K562 (cell line): ENCODE results near the gene CYP2W1. TPM values are rescaled to one million over a fixed set of nuclear protein-coding genes. Genes with fewer than 3 reads are reported as not detected.

Experiments
- BCOR ChIP-seq: fragments of 450-650 bp; IDR thresholded peaks from 2 replicates; pipeline ENCODE4 v1.6.1; 2016
- BHLHE40 ChIP-seq: IDR thresholded peaks from 2 replicates; pipeline ENCODE4 v1.6.1; 2011; ENCODE audit warnings: low read length, improper control_type of control experiment
- CREB1 ChIP-seq, 2 experiments: sonication (generic) in 1 of 2; formaldehyde crosslinking in 1 of 2; IDR thresholded peaks; 2 replicates each; pipeline versions ENCODE4 v1.6.1 to v1.8.0; 2012 to 2022; ENCODE audit warnings: inconsistent platforms in 1 of 2, mild to moderate bottlenecking in 1 of 2, missing genetic modification reagents in 1 of 2, moderate library complexity in 1 of 2
- GABPB1 ChIP-seq: sonication (generic); formaldehyde crosslinking; IDR thresholded peaks from 2 replicates; pipeline ENCODE4 v1.8.0; 2022; ENCODE audit warnings: mild to moderate bottlenecking, missing genetic modification reagents
- HDAC6 ChIP-seq: IDR thresholded peaks from 2 replicates; pipeline ENCODE4 v1.6.1; 2012; ENCODE audit warnings: low read depth, mild to moderate bottlenecking, control low read depth, inconsistent platforms, low read length, moderate library complexity
- JUND ChIP-seq, 2 experiments: IDR thresholded peaks; 2 replicates in 1 of 2; 3 replicates in 1 of 2; pipeline ENCODE4 v1.6.1; 2011; ENCODE audit warnings: borderline replicate concordance in 2 of 2, low read depth in 2 of 2, low read length in 2 of 2, improper control_type of control experiment in 1 of 2, missing biosample characterization in 1 of 2, missing genetic modification characterization in 1 of 2, missing genetic modification reagents in 1 of 2
- L3MBTL2 ChIP-seq: fragments of 450-650 bp; IDR thresholded peaks from 2 replicates; pipeline ENCODE4 v1.6.1; 2016; ENCODE audit warnings: mild to moderate bottlenecking, moderate library complexity
- MAZ ChIP-seq, 2 experiments: fragments of 450-650 bp in 1 of 2; sonication (generic) in 1 of 2; formaldehyde crosslinking; IDR thresholded peaks in 1 of 2; conservative IDR thresholded peaks in 1 of 2; 2 replicates each; pipeline versions ENCODE4 v1.4.0 to v1.5.0; 2020; ENCODE audit warnings: mild to moderate bottlenecking in 1 of 2, missing genetic modification reagents in 1 of 2
- PHF20 ChIP-seq: fragments of 450-650 bp; IDR thresholded peaks from 2 replicates; pipeline ENCODE4 v1.6.1; 2018; ENCODE audit not compliant: partially characterized antibody
- RBM14 ChIP-seq: fragments of 200-400 bp; formaldehyde crosslinking; IDR thresholded peaks from 2 replicates; pipeline ENCODE4 v1.6.1; 2018; ENCODE audit warnings: low read depth, mild to moderate bottlenecking, low read length, moderate library complexity, borderline replicate concordance; ENCODE audit not compliant: insufficient read depth
- RUNX1 ChIP-seq: sonication (generic); IDR thresholded peaks from 2 replicates; pipeline ENCODE4 v1.6.1; 2016; ENCODE audit warnings: antibody characterized with exemption, low read depth
- SREBF1 ChIP-seq: fragments of 150-350 bp; IDR thresholded peaks from 2 replicates; pipeline ENCODE4 v1.6.1; 2014; ENCODE audit warnings: antibody characterized with exemption, low read depth, low read length, borderline replicate concordance
- TFAP4 ChIP-seq: sonication (generic); formaldehyde crosslinking; IDR thresholded peaks from 2 replicates; pipeline ENCODE4 v1.8.0; 2022; ENCODE audit warnings: missing genetic modification reagents, mild to moderate bottlenecking, moderate library complexity, borderline replicate concordance
- ZBTB2 ChIP-seq: fragments of 450-650 bp; IDR thresholded peaks from 2 replicates; pipeline ENCODE4 v1.6.1; 2016; ENCODE audit warnings: antibody characterized with exemption
- ZNF121 ChIP-seq: sonication (generic); formaldehyde crosslinking; conservative IDR thresholded peaks from 2 replicates; pipeline ENCODE4 v1.8.0; 2022; ENCODE audit warnings: missing genetic modification reagents
- ZNF699 ChIP-seq: fragments of 250-450 bp; sonication (Bioruptor Pico); IDR thresholded peaks from 2 replicates; pipeline ENCODE4 v1.8.0; 2021; ENCODE audit warnings: mild to moderate bottlenecking, moderate library complexity; ENCODE audit not compliant: insufficient replicate concordance
- polyA plus RNA-seq, 8 experiments: library from polyadenylated mRNA; depleted of rRNA in 4 of 8; stranded (reverse) in 5 of 8; unstranded in 3 of 8; fragments of >200 nt; fragmentation: Nextera tagmentation in 2 of 8; fragmentation: Illumina TruSeq in 1 of 8; extraction: Ambion mirVana in 2 of 8; extraction: Trizol in 1 of 8; gene quantifications; 2 replicates each; pipeline versions ENCODE4 v1.2.1 to v1.2.3, GENCODE V29; 2011 to 2014; ENCODE audit warnings: inconsistent platforms in 1 of 8, missing spikeins in 1 of 8
- total RNA-seq, 7 experiments: library from RNA; depleted of rRNA in 6 of 7; stranded (reverse); fragments of >200 nt in 6 of 7; fragmentation: Illumina TruSeq in 2 of 7; extraction: Trizol in 2 of 7; gene quantifications; 2 replicates each; pipeline versions ENCODE4 v1.2.1 to v1.2.3, GENCODE V29; 2011 to 2021; ENCODE audit warnings: low replicate concordance in 1 of 7
- TF ChIP-seq, protein P1 (sequence below): fragments of 450-650 bp; IDR thresholded peaks from 2 replicates; pipeline ENCODE4 v1.6.1; 2018; ENCODE audit not compliant: partially characterized antibody
- TF ChIP-seq, protein P2 (sequence below): IDR thresholded peaks from 2 replicates; pipeline ENCODE4 v1.6.1; 2014; ENCODE audit warnings: antibody characterized with exemption

CYP2W1 gene
- total and polyA plus RNA-seq, 9 of the 15 experiments (the other 6 are each of a cell fraction or from before 2014, with no cell fraction given): not detected

GRCh38 chr7:992709-993607 is 10.0 kb downstream of the CYP2W1 start (continued):
- TF ChIP-seq ZNF121 (CRISPR knock-in tag) (peak; percentile 45; the same call in 1 of the 2 replicates), JUND (IDR thresholded peaks at IDR 0.05; ENCODE audit: borderline replicate concordance, low read depth, low read length) (peak; percentile 61; the same call in 1 of the 2 replicates), JUND (tag; IDR thresholded peaks at IDR 0.05; ENCODE audit: borderline replicate concordance, low read depth, low read length) (no peak; the same call in 2 of the 3 replicates), BCOR (0 out of 2 replicates have a peak, but pooled peaks have one; percentile 9), RBM14 (0 out of 2 replicates have a peak, but pooled peaks have one; percentile 65), HDAC6 (no peak), RUNX1 (peak; percentile 68), BHLHE40 (peak; percentile 76), L3MBTL2 (peak; percentile 35; the same call in 1 of the 2 replicates), TFAP4 (CRISPR knock-in tag) (peak; percentile 98), PHF20 (peak; percentile 41), SREBF1 (peak; percentile 57; the same call in 1 of the 2 replicates), MAZ (CRISPR knock-in tag; conservative IDR thresholded peaks at IDR 0.05 in 1 of 2, IDR thresholded peaks at IDR 0.05 in 1 of 2) (peak; percentile 57 to 94), ZBTB2 (0 out of 2 replicates have a peak, but pooled peaks have one; percentile 22), CREB1 (IDR thresholded peaks at IDR 0.05) (peak; percentile 44; the same call in 1 of the 2 replicates), CREB1 (CRISPR knock-in tag; IDR thresholded peaks at IDR 0.05) (peak; percentile 82), ZNF699 (CRISPR knock-in tag) (no peak), GABPB1 (peak; percentile 81)
- TF ChIP-seq, protein P1, sequence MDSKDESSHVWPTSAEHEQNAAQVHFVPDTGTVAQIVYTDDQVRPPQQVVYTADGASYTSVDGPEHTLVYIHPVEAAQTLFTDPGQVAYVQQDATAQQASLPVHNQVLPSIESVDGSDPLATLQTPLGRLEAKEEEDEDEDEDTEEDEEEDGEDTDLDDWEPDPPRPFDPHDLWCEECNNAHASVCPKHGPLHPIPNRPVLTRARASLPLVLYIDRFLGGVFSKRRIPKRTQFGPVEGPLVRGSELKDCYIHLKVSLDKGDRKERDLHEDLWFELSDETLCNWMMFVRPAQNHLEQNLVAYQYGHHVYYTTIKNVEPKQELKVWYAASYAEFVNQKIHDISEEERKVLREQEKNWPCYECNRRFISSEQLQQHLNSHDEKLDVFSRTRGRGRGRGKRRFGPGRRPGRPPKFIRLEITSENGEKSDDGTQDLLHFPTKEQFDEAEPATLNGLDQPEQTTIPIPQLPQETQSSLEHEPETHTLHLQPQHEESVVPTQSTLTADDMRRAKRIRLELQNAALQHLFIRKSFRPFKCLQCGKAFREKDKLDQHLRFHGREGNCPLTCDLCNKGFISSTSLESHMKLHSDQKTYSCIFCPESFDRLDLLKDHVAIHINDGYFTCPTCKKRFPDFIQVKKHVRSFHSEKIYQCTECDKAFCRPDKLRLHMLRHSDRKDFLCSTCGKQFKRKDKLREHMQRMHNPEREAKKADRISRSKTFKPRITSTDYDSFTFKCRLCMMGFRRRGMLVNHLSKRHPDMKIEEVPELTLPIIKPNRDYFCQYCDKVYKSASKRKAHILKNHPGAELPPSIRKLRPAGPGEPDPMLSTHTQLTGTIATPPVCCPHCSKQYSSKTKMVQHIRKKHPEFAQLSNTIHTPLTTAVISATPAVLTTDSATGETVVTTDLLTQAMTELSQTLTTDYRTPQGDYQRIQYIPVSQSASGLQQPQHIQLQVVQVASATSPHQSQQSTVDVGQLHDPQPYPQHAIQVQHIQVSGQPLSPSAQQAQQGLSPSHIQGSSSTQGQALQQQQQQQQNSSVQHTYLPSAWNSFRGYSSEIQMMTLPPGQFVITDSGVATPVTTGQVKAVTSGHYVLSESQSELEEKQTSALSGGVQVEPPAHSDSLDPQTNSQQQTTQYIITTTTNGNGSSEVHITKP: peak; percentile 13
- TF ChIP-seq, protein P2, sequence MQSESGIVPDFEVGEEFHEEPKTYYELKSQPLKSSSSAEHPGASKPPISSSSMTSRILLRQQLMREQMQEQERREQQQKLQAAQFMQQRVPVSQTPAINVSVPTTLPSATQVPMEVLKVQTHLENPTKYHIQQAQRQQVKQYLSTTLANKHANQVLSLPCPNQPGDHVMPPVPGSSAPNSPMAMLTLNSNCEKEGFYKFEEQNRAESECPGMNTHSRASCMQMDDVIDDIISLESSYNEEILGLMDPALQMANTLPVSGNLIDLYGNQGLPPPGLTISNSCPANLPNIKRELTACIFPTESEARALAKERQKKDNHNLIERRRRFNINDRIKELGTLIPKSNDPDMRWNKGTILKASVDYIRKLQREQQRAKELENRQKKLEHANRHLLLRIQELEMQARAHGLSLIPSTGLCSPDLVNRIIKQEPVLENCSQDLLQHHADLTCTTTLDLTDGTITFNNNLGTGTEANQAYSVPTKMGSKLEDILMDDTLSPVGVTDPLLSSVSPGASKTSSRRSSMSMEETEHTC: peak; percentile 57; the same call in 1 of the 2 replicates
